GM12892 (cell line): ENCODE data around the gene FSTL5.

ENCODE experiments used
- DNase-seq: peaks from one replicate; pipeline ENCODE4 v3.0.0; 2011; ENCODE audit not compliant: insufficient read length
- FAIRE-seq: peaks from 2 replicates; lab custom pipeline; 2011; peaks lifted over from hg19 to GRCh38; lab: Jason Lieb, UNC
- POLR2A ChIP-seq: IDR thresholded peaks from 2 replicates; pipeline ENCODE4 v1.6.1; 2011; ENCODE audit warnings: low read depth, low read length, control low read depth
- POLR2AphosphoS5 ChIP-seq: IDR thresholded peaks from 2 replicates; pipeline ENCODE4 v1.6.1; 2011; ENCODE audit warnings: low read depth, low read length, control low read depth
- TAF1 ChIP-seq: IDR thresholded peaks from 2 replicates; pipeline ENCODE4 v1.6.1; 2011; ENCODE audit warnings: low read depth, mild to moderate bottlenecking, control low read depth, low read length, borderline replicate concordance

Gene FSTL5

DNA sequence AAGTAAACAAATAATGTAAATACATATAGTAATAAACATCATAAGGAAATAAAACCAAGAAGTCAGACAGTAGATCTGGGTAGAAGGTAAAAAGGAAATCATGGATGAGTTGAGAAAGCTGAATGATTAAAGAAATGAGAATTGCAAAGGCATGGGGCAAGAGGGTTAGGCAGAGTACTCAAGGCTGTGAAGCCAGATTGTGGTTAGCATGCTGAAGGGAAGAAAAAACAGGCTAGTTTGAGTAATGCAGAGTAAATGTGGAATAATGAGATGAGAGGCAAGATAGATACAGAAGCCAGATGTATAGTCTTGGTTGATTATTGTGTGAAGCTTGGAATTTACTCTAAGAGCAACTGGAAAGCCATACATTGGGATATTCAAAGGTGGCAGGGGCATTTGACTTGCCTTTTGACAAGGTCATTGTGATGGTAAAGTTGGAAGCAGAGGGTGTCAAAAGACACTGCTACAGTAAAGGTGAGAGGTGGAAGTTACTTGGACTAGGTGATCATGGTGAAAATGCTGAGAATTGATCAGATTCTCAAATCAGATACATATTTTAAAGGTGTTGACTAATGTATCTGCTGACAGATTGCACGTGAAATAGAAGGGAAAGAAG, 307.0 kb downstream of the FSTL5 start:
- TF ChIP-seq TAF1 (no peak), POLR2A (no peak), POLR2AphosphoS5 (no peak)
- FAIRE-seq (no peak), DNase-seq (no peak)

DNA sequence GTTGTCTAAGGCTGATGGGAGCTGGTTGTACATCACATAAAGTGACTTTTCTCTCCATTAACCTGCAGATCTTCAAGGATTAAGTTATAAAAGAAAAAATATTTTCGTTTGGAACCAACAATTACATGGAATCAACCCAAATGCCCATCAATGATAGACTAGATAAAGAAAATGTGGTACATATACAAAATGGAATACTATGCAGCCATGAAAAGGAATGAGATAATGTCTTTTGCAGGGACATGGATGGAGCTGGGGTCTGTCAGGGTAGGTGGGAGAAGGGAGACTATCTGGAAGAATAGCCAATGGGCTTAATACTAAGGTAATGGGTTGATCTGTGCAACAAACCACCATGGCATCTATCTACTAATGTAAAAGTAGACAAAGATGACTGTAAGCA, 313.2 kb downstream of the FSTL5 start:
- FAIRE-seq, result no peak
- TF ChIP-seq POLR2A (no peak), TAF1 (no peak), POLR2AphosphoS5 (no peak)

DNA sequence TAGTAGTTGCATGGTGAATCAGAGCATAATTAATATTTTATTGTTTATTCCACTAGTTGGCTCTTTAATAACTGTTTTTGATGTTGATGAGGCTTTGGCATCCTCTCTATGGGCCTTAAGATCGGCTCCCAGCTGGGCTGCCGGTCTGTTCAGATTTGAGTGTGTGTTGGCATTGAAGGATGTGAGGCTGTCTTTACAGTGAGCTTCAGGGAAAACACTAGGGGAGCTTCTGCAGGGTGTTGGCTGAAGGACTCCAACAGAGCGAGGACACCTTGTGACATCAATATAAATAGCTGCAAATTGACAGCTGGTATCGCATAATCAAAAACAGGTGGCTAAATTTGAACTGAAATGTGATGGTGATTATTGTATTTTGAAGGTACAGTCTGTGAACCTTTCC, 322.0 kb downstream of the FSTL5 start:
- TF ChIP-seq POLR2AphosphoS5 (no peak), POLR2A (no peak), TAF1 (no peak)
- FAIRE-seq, result no peak
- DNase-seq, result no peak

More for the DNA sequence above, 313.2 kb downstream of the FSTL5 start:
- no peak for DNase-seq

DNA sequence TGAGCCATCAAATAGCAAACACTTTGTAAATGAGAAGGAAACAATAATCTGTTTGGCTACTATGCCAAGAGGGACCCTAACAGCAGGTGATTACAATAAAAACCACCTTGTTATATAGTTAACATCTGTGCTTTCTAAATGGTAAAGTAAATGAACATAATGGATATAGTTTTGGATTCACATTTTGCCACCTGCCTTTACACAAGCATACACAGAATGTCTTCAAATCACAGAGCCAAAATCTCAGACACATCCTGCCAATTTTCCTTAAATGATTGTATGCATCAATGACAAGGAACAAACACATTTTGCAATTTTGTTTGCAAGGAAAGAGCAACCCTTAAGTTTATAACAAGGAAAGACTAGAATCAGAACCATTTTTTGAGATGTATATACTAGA, 334.2 kb downstream of the FSTL5 start:
- TF ChIP-seq POLR2AphosphoS5, result no peak
- TF ChIP-seq POLR2A, result no peak
- no peak for TF ChIP-seq TAF1
- no peak for DNase-seq
- no peak for FAIRE-seq

DNA sequence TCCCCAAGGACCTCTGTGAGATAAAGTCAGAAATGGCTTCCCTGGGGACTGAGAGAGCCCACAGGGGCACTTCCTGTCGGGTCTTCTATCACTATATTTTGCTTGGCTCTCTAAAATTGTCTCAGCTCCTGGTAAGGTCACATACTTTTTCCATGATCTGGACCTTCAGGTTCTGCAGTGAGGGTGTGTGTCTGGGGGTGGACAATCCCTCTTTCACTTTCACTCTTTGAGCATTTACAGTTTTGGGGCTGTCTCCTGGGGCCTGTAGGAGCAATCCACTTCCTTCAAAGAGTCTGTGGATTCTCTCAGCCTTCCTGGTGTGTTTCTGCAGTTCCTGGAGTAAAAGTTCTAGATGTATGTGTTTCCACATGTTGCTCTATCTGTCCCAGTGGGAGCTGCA, 335.7 kb downstream of the FSTL5 start:
- no peak for TF ChIP-seq TAF1
- TF ChIP-seq POLR2AphosphoS5, result no peak
- TF ChIP-seq POLR2A, result no peak

DNA sequence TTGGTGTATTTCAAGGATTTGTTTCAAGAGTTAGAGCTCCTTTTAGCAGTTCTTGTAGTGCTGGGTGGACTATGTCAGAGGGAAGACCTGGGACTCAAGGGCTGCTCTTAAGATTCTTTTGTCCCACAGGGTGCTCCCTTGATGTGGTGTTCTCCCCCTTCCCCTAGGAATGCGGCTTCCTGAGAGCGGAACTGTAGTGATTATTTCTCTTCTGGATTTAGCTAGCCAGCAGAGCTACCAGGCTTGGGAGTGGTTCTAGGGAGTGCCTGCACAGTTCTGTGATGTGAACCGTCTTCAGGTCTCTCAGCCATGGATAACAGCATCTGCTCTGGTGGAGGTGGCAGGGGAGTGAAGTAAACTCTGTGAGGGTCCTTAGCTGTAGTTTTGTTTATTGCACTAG, 336.8 kb downstream of the FSTL5 start:
- TF ChIP-seq POLR2A (no peak), TAF1 (no peak), POLR2AphosphoS5 (no peak)
- no peak for DNase-seq
- no peak for FAIRE-seq

More for the DNA sequence above, 335.7 kb downstream of the FSTL5 start:
- DNase-seq, result no peak
- FAIRE-seq, result no peak

DNA sequence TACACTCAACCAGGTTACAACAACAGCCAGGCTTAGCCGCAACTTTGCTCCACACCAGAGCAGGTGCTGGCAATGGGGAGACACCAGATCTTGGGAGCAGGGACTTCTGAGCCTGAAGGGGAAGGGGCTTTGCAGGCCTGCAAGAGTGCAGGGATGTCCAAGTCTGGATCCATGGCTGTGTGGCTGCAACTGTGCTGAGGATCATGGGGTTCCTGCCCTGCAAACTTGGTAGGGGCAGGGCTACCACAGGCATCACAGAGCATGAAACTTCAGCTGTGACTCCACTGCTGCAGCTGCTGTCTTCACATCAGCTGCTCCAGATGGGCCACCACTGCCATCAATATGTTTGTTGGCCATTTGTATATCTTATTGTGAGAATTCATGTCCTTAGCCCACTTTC, 340.4 kb downstream of the FSTL5 start:
- DNase-seq (no peak), FAIRE-seq (no peak)
- TF ChIP-seq POLR2AphosphoS5 (no peak), POLR2A (no peak), TAF1 (no peak)

DNA sequence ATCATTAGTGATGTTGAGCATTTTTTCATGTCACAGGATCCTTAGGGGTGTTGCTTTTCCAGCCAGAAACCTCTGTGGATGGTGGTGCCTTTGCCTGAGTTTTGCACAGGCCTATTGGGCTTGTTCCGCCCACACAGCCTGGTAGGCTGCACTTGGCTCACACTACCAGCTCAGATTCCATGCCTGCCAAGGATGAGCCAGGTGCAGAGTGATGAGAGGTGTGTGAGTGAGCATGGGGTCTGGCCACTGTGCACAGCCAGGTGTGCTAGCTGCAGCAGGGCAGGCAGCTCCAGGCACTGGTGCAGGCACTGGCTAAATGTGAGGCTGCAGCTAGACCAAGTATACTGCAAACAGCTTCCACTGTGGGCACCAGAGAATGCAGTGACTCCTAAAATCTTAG, 341.6 kb downstream of the FSTL5 start:
- TF ChIP-seq TAF1 (no peak), POLR2A (no peak), POLR2AphosphoS5 (no peak)
- DNase-seq (no peak), FAIRE-seq (no peak)

DNA sequence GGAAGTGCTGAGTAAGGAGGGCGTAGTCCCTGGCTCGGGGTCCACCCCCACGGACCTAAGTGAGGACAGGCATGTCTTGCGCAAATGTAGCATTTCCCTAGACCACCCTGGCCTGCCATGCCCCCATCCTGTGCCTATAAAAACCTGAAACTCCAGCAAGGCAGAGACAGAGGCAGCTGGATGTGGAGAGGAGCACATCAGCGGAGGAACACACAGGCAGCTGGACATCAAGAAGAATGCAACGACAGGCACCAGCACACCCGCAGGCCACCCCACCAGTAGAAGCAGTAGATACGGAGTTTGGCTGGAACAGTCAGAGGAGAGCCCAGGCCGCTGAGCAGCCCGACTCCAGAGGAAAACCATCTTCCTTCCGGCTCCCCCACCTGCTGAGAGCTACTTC, 345.9 kb downstream of the FSTL5 start:
- TF ChIP-seq POLR2AphosphoS5, result no peak
- TF ChIP-seq TAF1, result no peak
- no peak for TF ChIP-seq POLR2A
- DNase-seq, result no peak
- no peak for FAIRE-seq

DNA sequence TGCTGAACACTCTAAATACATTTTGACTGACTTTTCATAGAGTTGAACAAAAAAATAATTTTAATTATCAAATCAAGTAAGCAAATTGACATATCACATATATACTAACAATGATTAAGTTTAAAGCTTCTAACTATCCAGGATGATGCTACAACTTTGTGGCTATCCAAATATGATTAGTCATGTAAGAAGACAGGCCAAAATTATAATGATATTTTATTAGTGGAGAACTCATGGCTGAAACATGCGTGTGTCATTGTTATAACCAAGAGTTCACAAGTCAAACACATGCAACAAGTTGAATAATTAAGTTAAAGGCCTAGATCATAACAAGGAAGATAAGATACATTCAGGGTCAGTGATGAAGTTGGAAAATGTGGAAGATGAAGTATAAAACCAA, 346.8 kb downstream of the FSTL5 start:
- TF ChIP-seq TAF1, result no peak
- TF ChIP-seq POLR2AphosphoS5, result no peak
- TF ChIP-seq POLR2A, result no peak
- DNase-seq, result no peak
- no peak for FAIRE-seq

DNA sequence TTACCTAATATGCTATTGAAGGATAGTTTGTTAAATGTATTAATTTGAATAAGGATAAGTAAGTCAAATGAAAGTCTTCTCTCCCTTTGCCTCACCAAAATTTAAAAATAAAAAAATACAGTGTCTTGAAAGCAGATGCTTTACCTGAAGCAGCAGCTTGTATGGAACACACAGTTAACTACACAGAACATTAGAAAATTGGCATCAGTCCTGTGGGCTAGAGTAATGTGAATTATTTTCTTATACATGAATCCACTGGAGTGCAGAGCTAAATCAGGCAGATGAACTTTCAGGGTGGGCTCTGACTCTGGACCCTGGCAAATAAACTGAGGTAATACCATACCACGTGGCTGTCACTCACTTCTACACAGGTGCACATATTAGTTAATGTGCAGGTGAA, 348.0 kb downstream of the FSTL5 start:
- DNase-seq (no peak), FAIRE-seq (no peak)
- TF ChIP-seq POLR2AphosphoS5 (no peak), POLR2A (no peak), TAF1 (no peak)

DNA sequence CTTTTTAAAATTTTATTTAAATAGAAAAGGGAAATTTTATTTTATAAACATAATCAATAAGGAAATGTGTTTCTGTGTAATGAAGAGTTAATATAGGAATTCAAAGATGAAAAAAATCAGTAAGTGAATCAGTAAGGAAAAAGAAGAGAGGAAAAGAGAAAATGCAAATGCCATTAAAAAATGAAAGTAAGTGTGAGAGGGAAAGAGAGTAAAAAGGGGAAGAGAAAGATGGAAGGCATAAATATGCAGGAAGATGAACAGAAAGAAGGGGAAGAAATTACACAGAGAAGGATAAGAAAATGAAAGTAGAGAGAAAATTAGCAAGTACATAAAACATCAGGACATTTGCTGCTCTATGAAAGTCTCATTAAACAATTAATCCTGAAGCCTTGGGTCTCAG, 349.9 kb downstream of the FSTL5 start:
- DNase-seq, result no peak
- FAIRE-seq, result no peak
- TF ChIP-seq TAF1 (no peak), POLR2A (no peak), POLR2AphosphoS5 (no peak)

DNA sequence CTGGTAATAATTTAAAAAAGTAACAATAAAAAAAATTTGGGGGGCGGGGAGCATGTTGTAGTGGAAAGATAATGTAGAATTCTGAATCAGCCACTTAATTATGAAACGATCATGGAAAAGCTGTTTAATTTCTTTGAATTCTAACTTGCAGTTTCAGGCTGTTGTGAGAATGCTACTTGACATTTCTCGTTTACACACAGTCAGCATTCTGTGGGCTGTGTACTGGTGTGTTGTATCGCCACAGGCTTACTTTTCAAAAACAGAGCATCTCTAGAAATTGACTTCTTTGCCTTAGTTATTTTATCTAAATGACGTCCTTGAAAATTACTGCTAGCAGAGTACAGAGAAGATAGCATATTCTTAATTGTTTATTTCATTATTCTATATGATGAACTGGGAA, 350.4 kb downstream of the FSTL5 start:
- no peak for FAIRE-seq
- TF ChIP-seq POLR2A (no peak), TAF1 (no peak), POLR2AphosphoS5 (no peak)
- DNase-seq, result no peak
